RKO (cell line): ENCODE results near the gene PIK3C2A.

Source experiments
- DNase-seq: peaks from one replicate; pipeline ENCODE4 v3.0.0-alpha.2; 2016; ENCODE audit warnings: low spot score

The PIK3C2A gene

DNA sequence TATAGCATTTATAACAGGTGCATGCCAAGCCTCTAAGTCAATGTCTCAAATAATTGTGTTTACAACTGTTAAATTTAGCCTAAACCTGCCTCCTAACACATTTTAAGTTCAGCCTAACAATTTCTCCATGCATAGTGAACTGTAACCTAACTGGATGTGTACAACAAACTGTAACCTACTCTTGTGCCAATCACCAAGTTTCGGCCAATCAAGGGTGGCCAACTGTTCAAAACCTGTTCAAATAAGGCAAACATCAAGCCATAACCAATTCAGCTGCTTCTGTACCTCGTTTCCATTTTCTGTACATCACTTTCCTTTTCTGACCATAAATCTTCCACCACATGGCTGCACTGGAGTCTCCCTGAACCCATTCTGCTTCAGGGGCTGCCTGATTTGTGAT lies 45.4 kb downstream of the PIK3C2A start:
- no peak for DNase-seq

DNA sequence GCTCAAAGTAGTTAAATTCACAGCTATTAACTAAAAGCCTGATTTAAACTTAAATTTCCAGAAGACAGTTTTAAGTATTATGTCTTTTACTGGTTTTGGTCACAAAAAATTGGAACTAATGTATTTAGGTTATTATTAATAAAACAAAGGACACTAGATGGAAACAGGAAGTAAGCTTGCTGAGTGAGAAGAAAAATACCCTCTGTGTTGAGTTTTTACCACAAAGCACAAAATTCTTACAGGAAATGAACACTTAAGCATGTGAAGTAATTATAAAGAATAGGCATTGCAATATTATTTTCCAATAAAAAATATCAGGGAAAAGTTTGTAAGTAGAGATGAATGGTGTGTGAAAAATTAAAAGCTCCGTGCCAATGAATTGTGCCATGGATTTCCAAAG lies 46.3 kb downstream of the PIK3C2A start:
- DNase-seq = no peak

DNA sequence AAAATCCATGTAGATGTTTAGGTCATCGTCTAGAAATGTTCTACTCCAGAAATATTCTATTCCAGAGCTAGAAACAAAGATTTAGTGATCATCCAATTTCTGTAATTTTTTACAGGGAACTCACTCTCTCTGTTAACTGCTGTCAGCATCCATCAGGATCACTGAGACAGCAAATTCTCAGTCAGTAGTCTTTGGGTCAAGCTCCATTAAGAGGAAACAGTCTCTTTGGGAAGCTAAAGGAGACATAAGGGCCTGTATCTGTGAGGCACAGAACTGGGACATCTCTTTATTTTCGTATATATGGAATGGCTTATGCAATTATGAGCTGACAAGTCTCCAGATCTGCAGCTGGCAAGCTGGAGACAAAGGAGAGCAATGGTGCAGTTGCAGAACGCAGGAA lies 48.3 kb downstream of the PIK3C2A start:
- no peak for DNase-seq
